HFFc6 (cell line): ENCODE data around the gene COX7A2L. TPM values are rescaled to one million over a fixed set of nuclear protein-coding genes. Genes with fewer than 3 reads are reported as not detected.

Source experiments
- DNase-seq: peaks from one replicate; pipeline ENCODE4 v3.0.0-alpha.2; 2018
- H3K27ac Mint-ChIP-seq: 2 replicates; pipeline ENCODE4 v1.8.0; 2020; ENCODE audit warnings: mild to moderate bottlenecking, mixed read lengths
- H3K27me3 Mint-ChIP-seq: 2 replicates; pipeline ENCODE4 v1.8.0; 2021; ENCODE audit warnings: mild to moderate bottlenecking, moderate library complexity, mixed read lengths; ENCODE audit not compliant: insufficient read depth
- H3K36me3 Mint-ChIP-seq: 2 replicates; pipeline ENCODE4 v1.8.0; 2021; ENCODE audit warnings: low read depth, mixed read lengths
- H3K4me1 Mint-ChIP-seq: 2 replicates; pipeline ENCODE4 v1.8.0; 2020; ENCODE audit warnings: low read depth, mixed read lengths
- H3K4me3 Mint-ChIP-seq: 2 replicates; pipeline ENCODE4 v1.8.0; 2020; ENCODE audit warnings: mild to moderate bottlenecking, moderate library complexity, mixed read lengths
- H3K9me3 Mint-ChIP-seq: 2 replicates; pipeline ENCODE4 v1.8.0; 2020; ENCODE audit warnings: mild to moderate bottlenecking, mixed read lengths
- total RNA-seq, 6 experiments: library from RNA; stranded (reverse); fragmentation: NEBNext Ultra II Directional; extraction: Animal tissue kit (Norgen Biotek cat#: 25700); gene quantifications; 2 replicates in 1 of 6; 3 replicates in 5 of 6; pipeline ENCODE4 v1.2.3, GENCODE V29; 2021
- TF ChIP-seq, protein P1 (sequence below): fragments of 200-600 bp; sonication (generic); IDR thresholded peaks from 2 replicates; pipeline ENCODE4 v1.5.0; 2021; ENCODE audit warnings: antibody characterized with exemption, mild to moderate bottlenecking

Gene COX7A2L
- total RNA-seq, 6 experiments from 2014 or later: 118 to 130 (median 125) TPM

DNA sequence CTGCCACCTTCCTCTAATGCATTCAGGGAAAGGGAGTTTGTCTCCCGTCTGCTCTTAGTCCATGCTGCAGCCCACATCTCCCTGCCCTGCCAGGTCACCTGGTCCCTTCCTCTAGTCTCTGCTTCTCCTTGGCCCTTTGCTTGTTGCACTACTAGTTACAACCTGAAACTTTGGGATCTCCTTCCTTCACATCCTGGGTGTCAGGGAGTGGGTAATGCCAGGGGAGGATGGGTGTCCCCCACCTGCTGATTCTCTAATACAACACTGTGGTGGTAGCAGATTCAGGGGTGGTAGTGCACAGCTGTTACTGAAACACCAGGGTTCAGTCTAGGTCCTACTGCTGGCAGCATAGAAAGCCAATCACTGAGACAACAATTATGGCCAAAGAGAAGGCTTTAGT, 31.2 kb upstream of the COX7A2L start:
- H3K4me3 Mint-ChIP-seq: no peak overlapping the region
- no peak for DNase-seq
- no peaks in the 10 kb centered on the region for H3K4me1 Mint-ChIP-seq
- H3K9me3 Mint-ChIP-seq: no peaks in the 10 kb centered on the region
- no peak overlapping the region for H3K27ac Mint-ChIP-seq
- TF ChIP-seq, protein P1, sequence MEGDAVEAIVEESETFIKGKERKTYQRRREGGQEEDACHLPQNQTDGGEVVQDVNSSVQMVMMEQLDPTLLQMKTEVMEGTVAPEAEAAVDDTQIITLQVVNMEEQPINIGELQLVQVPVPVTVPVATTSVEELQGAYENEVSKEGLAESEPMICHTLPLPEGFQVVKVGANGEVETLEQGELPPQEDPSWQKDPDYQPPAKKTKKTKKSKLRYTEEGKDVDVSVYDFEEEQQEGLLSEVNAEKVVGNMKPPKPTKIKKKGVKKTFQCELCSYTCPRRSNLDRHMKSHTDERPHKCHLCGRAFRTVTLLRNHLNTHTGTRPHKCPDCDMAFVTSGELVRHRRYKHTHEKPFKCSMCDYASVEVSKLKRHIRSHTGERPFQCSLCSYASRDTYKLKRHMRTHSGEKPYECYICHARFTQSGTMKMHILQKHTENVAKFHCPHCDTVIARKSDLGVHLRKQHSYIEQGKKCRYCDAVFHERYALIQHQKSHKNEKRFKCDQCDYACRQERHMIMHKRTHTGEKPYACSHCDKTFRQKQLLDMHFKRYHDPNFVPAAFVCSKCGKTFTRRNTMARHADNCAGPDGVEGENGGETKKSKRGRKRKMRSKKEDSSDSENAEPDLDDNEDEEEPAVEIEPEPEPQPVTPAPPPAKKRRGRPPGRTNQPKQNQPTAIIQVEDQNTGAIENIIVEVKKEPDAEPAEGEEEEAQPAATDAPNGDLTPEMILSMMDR: no peak
- no peaks in the 10 kb centered on the region for H3K36me3 Mint-ChIP-seq
- H3K27me3 Mint-ChIP-seq: peaks cover 19% of the 10 kb centered on the region

DNA sequence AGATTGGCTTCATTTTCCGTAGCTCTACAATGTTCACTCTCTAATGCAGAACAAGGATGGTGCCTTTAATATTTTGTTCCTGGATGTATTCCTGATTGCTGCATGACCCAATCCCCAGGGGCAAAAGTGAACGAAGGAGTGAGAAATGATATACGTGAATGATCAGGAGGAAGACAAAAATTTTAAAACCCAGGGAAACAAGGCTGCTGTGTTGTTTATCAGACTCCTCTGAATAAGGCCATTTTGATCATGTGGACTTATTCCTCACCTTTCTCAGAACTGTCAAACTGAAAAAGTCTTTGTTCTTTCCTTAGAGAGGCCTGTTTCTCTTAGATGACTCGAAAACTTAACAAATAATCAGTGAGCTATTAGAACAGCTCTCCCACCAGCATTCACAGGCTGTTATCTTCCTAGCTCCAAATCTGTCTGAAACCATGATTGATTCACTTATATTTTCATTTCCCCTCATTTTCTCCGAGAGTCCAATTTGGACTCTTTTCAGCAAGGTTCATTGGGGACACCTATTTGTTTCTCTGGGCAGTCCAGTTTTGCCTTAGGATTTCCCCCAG, 29.5 kb upstream of the COX7A2L start:
- Mint-ChIP-seq H3K36me3 (no peaks in the 10 kb centered on the region), H3K27ac (no peak overlapping the region), H3K4me1 (no peaks in the 10 kb centered on the region), H3K27me3 (peaks cover 23% of the 10 kb centered on the region), H3K9me3 (no peaks in the 10 kb centered on the region), H3K4me3 (no peak overlapping the region)
- TF ChIP-seq, protein P1: no peak
- DNase-seq: no peak

DNA sequence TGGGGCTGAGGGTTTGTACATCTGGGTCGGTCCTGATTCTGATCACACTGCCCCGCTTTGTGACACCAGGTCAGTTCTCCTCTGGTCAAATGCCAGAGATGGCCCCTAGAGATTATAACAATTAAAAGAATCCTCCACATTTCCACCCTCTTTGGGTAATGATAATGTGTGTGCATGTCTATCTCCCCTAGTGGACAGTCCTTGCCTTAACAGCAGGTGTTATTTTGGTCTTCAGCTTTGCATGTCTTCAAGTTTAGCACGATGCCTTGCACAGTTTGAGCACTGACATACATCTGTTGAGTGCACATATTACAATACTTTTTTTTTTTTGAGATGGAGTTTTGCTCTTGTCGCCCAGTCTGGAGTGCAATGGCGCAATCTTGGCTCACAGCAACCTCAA, 25.7 kb upstream of the COX7A2L start:
- Mint-ChIP-seq H3K27me3 (peaks cover 21% of the 10 kb centered on the region), H3K27ac (no peak overlapping the region), H3K9me3 (no peaks in the 10 kb centered on the region), H3K4me1 (no peaks in the 10 kb centered on the region), H3K4me3 (no peak overlapping the region), H3K36me3 (no peaks in the 10 kb centered on the region)
- DNase-seq: no peak
- TF ChIP-seq, protein P1: peak; percentile 64

DNA sequence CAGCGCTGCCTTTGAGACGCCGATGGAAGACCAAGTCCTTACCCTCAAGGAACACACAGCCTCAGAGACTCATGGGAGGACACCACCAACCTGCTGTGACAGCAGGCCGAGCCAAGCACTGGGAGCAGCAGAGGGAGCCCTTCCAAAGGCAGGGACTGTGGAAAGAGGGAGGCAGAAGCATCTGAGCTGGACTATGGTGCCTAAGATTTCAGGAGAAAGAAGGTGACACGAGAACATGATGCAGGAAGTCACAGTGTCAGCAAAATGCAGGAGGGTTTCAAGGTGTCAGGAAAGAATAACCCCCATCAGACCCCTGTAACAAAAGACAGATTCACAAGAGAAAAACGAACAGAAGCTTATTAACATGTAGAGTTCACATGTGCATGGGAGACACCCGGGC, 24.2 kb upstream of the COX7A2L start:
- no peaks in the 10 kb centered on the region for H3K9me3 Mint-ChIP-seq
- H3K36me3 Mint-ChIP-seq: no peaks in the 10 kb centered on the region
- peaks cover 23% of the 10 kb centered on the region for H3K27me3 Mint-ChIP-seq
- no peak overlapping the region for H3K4me3 Mint-ChIP-seq
- peak; percentile 24 for DNase-seq
- H3K4me1 Mint-ChIP-seq: no peaks in the 10 kb centered on the region
- no peak overlapping the region for H3K27ac Mint-ChIP-seq
- TF ChIP-seq, protein P1: peak; percentile 35; the same call in 1 of the 2 replicates

DNA sequence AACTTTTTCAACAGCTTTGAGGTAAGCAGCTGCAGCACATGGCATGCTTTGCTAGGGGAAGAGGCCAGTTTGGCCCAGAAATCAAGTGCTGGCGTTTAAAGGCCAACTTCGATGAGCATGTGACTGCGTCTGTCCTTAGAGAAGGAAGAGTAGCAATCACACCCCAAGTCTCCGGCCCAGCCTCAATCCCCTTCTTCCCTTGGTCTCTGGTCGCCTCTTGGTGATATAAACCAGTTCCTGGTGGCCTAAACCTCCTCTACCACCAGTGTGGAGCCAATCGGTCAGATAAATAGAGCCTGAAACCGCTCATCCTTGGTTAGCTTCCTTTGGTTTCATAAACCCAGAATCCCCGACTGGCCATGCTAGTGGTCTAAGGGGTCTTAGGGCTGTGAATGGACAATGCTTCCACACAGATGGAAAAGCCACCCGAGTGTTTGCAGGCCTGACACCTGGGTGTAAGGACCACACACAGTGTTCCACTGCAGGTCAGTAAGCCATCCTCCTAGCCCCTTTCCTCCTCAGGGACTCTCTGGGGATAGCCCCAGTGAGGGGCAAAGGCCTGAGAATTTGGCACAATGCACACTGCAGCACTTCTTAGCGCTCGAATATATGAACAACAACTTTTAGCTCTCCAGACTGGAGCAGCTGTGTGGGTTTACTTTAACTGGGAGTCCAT, 23.0 kb upstream of the COX7A2L start:
- H3K27me3 Mint-ChIP-seq: peaks cover 26% of the 10 kb centered on the region
- H3K27ac Mint-ChIP-seq: no peak overlapping the region
- no peak overlapping the region for H3K4me3 Mint-ChIP-seq
- H3K36me3 Mint-ChIP-seq: no peaks in the 10 kb centered on the region
- no peaks in the 10 kb centered on the region for H3K4me1 Mint-ChIP-seq
- TF ChIP-seq, protein P1: no peak
- DNase-seq: no peak
- no peaks in the 10 kb centered on the region for H3K9me3 Mint-ChIP-seq
